Measurements from ENCODE around the gene NCAN. TPM values are rescaled to one million over a fixed set of nuclear protein-coding genes. Genes with fewer than 3 reads are reported as not detected.

Gene NCAN
- total RNA-seq, 1 experiment from 2014 or later: not detected

GRCh38 chr19:19285686-19286085 lies 73.9 kb downstream of the NCAN start:
- Histone ChIP-seq H3K4me2 (ENCODE audit: low read depth, low read length, poor library complexity, severe bottlenecking) (no peak overlapping the region), H3K9me2 (replicated peaks; ENCODE audit: insufficient read depth, low read length) (no peaks in the 10 kb centered on the region), H2AFZ (ENCODE audit: low read length) (no peak overlapping the region), H3K4me3 (ENCODE audit: low read length) (no peak overlapping the region), H3K79me2 (ENCODE audit: low read length) (no peaks in the 10 kb centered on the region), H4K20me1 (ENCODE audit: insufficient read depth, low read depth, low read length) (no peaks in the 10 kb centered on the region), H3K9ac (ENCODE audit: low read length) (no peak overlapping the region), H3K4me1 (ENCODE audit: low read length) (no peaks in the 10 kb centered on the region), H3K27me3 (ENCODE audit: low read length) (no peaks in the 10 kb centered on the region), H3K27ac (ENCODE audit: low read length) (no peak overlapping the region), H3K9me3 (ENCODE audit: low read length) (no peaks in the 10 kb centered on the region), H3K36me3 (ENCODE audit: insufficient read depth, low read length) (peaks cover 15% of the 10 kb centered on the region)
- no peak for DNase-seq

DNA sequence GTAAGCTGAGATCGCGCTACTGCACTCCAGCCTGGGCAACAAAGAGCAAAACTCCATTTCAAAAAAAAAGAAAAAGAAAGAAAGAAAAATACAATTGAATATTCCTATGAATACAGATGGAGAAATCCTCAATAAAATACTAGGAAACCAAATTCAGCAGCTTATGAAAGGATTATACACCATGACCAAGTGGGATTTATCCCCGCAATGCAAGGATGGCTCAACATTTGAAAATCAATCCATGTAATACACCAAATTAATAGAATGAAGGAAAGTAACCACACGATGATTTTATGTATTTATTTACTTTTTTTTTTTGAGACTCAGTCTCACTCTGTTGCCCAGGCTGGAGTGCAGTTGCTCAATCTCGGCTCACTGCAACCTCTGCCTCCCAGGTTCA lies 80.8 kb downstream of the NCAN start:
- H3K36me3 ChIP-seq (ENCODE audit: insufficient read depth, low read length): peaks cover 33% of the 10 kb centered on the region
- 0 out of 2 replicates have a peak, but pooled peaks cover 3% of the 10 kb centered on the region for H3K9me3 ChIP-seq (ENCODE audit: low read length)
- no peak overlapping the region for H2AFZ ChIP-seq (ENCODE audit: low read length)
- H3K27ac ChIP-seq (ENCODE audit: low read length): no peak overlapping the region
- no peaks in the 10 kb centered on the region for H4K20me1 ChIP-seq (ENCODE audit: insufficient read depth, low read depth, low read length)
- H3K4me2 ChIP-seq (ENCODE audit: low read depth, low read length, poor library complexity, severe bottlenecking): no peak overlapping the region
- DNase-seq: no peak
- H3K9ac ChIP-seq (ENCODE audit: low read length): no peak overlapping the region
- no peaks in the 10 kb centered on the region for H3K79me2 ChIP-seq (ENCODE audit: low read length)
- H3K4me3 ChIP-seq (ENCODE audit: low read length): no peak overlapping the region
- no peaks in the 10 kb centered on the region for H3K9me2 ChIP-seq (replicated peaks; ENCODE audit: insufficient read depth, low read length)
- H3K27me3 ChIP-seq (ENCODE audit: low read length): no peaks in the 10 kb centered on the region
- no peaks in the 10 kb centered on the region for H3K4me1 ChIP-seq (ENCODE audit: low read length)

GRCh38 chr19:19294914-19295313 lies 83.2 kb downstream of the NCAN start:
- Histone ChIP-seq H3K9me3 (ENCODE audit: low read length) (0 out of 2 replicates have a peak, but pooled peaks cover 3% of the 10 kb centered on the region), H3K9me2 (replicated peaks; ENCODE audit: insufficient read depth, low read length) (no peaks in the 10 kb centered on the region), H3K79me2 (ENCODE audit: low read length) (no peaks in the 10 kb centered on the region), H3K4me3 (ENCODE audit: low read length) (no peak overlapping the region), H3K9ac (ENCODE audit: low read length) (no peak overlapping the region), H4K20me1 (ENCODE audit: insufficient read depth, low read depth, low read length) (no peaks in the 10 kb centered on the region), H3K4me1 (ENCODE audit: low read length) (no peaks in the 10 kb centered on the region), H3K36me3 (ENCODE audit: insufficient read depth, low read length) (peaks cover 30% of the 10 kb centered on the region), H3K27ac (ENCODE audit: low read length) (no peak overlapping the region), H3K27me3 (ENCODE audit: low read length) (no peaks in the 10 kb centered on the region), H2AFZ (ENCODE audit: low read length) (no peak overlapping the region), H3K4me2 (ENCODE audit: low read depth, low read length, poor library complexity, severe bottlenecking) (no peak overlapping the region)
- no peak for DNase-seq

DNA sequence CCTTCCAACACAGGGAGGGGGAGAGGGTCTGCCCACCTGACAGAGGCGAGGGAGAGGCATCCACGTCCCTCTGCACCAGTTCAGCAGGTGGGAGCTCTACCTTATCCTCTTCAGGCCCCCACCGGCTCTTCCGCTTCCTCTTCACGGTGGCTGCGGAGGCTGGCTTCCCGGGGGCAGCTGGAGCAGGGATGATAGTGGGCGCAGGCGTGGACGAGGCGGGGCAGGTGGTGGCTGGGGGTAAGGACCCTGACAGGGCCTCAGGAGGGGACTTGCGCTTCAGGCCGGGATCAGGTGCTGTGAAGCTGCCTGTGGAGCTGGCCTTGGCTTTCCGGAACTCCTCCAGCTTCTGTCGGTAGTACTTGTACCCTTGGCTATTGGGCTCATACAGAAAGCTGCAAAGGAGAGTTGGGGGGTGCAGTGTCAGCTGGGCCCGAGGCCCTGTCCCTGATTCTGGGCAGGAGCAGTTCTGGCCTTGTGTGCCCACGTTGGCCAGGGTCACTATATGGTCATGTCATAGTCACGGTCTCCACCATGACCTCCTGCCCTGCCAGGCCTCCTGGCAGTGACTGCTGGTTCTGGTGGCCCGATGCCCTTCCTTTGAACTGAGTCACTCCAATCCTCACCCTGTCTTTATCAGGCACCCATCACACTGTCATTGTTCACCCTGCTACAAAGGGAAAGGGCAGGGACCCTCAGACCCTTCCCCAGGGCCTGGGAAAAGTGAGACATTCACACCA lies 85.4 kb downstream of the NCAN start:
- Histone ChIP-seq H3K9ac (ENCODE audit: low read length) (no peak overlapping the region), H3K36me3 (ENCODE audit: insufficient read depth, low read length) (peaks cover 28% of the 10 kb centered on the region), H3K4me2 (ENCODE audit: low read depth, low read length, poor library complexity, severe bottlenecking) (no peak overlapping the region), H4K20me1 (ENCODE audit: insufficient read depth, low read depth, low read length) (no peaks in the 10 kb centered on the region), H3K9me3 (ENCODE audit: low read length) (0 out of 2 replicates have a peak, but pooled peaks cover 3% of the 10 kb centered on the region), H3K4me1 (ENCODE audit: low read length) (no peaks in the 10 kb centered on the region), H2AFZ (ENCODE audit: low read length) (no peak overlapping the region), H3K9me2 (replicated peaks; ENCODE audit: insufficient read depth, low read length) (no peaks in the 10 kb centered on the region), H3K4me3 (ENCODE audit: low read length) (no peak overlapping the region), H3K27me3 (ENCODE audit: low read length) (no peaks in the 10 kb centered on the region), H3K79me2 (ENCODE audit: low read length) (no peaks in the 10 kb centered on the region), H3K27ac (ENCODE audit: low read length) (no peak overlapping the region)
- DNase-seq: no peak

GRCh38 chr19:19297759-19298158 lies 86.0 kb downstream of the NCAN start:
- Histone ChIP-seq H3K79me2 (ENCODE audit: low read length) (no peaks in the 10 kb centered on the region), H3K9me3 (ENCODE audit: low read length) (0 out of 2 replicates have a peak, but pooled peaks cover 3% of the 10 kb centered on the region), H3K4me1 (ENCODE audit: low read length) (no peaks in the 10 kb centered on the region), H3K27ac (ENCODE audit: low read length) (no peak overlapping the region), H3K9me2 (replicated peaks; ENCODE audit: insufficient read depth, low read length) (no peaks in the 10 kb centered on the region), H3K27me3 (ENCODE audit: low read length) (no peaks in the 10 kb centered on the region), H4K20me1 (ENCODE audit: insufficient read depth, low read depth, low read length) (no peaks in the 10 kb centered on the region), H3K9ac (ENCODE audit: low read length) (no peak overlapping the region), H3K4me3 (ENCODE audit: low read length) (no peak overlapping the region), H2AFZ (ENCODE audit: low read length) (no peak overlapping the region), H3K4me2 (ENCODE audit: low read depth, low read length, poor library complexity, severe bottlenecking) (no peak overlapping the region), H3K36me3 (ENCODE audit: insufficient read depth, low read length) (peaks cover 22% of the 10 kb centered on the region)
- no peak for DNase-seq

DNA sequence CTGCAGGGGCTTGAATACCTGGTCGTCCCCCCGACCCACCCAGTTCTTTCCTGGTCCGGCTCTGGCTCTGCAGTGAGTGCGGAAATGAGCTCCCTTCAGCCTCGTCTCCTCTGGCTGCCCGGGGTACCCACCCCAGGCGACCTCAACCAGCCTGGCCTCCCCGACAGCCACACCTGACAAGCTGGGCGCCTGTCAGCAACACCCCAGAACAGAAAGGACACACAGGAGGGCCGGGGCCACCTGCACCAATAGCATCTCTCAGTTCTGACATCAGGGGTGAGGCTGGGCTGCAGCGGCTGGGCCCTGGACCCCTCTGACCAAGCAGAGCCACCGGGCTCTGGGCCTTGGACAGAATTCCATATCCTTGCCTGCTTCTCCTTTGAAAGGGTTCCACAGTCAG lies 88.9 kb downstream of the NCAN start:
- Histone ChIP-seq H3K4me1 (ENCODE audit: low read length) (no peaks in the 10 kb centered on the region), H3K4me3 (ENCODE audit: low read length) (no peak overlapping the region), H3K9me2 (replicated peaks; ENCODE audit: insufficient read depth, low read length) (no peaks in the 10 kb centered on the region), H3K4me2 (ENCODE audit: low read depth, low read length, poor library complexity, severe bottlenecking) (no peak overlapping the region), H3K9ac (ENCODE audit: low read length) (no peak overlapping the region), H3K27ac (ENCODE audit: low read length) (no peak overlapping the region), H2AFZ (ENCODE audit: low read length) (no peak overlapping the region), H3K27me3 (ENCODE audit: low read length) (no peaks in the 10 kb centered on the region), H3K9me3 (ENCODE audit: low read length) (no peaks in the 10 kb centered on the region), H4K20me1 (ENCODE audit: insufficient read depth, low read depth, low read length) (no peaks in the 10 kb centered on the region), H3K36me3 (ENCODE audit: insufficient read depth, low read length) (no peaks in the 10 kb centered on the region; the same call in 1 of the 2 replicates), H3K79me2 (ENCODE audit: low read length) (no peaks in the 10 kb centered on the region)
- no peak for DNase-seq

Small RNAs within 50 kb of the gene (small RNA-seq; reads per million reads assigned to genes)
- gene RNU6-1028P: not detected

Other genes starting within 250 kb of the NCAN start
- 71.7 and 74.1 TPM in 2 replicates for gene SUGP2, start 178.4 kb upstream of the NCAN start, total RNA-seq (2014; rRNA removed; shearing (Covaris generic); ENCODE audit: low replicate concordance)
- gene ARMC6, start 178.4 kb upstream of the NCAN start, total RNA-seq (2014; rRNA removed; shearing (Covaris generic); ENCODE audit: low replicate concordance): 25.1 and 43.6 TPM in 2 replicates
- 4.5 and 6.2 TPM in 2 replicates for gene SLC25A42, start 148.0 kb upstream of the NCAN start, total RNA-seq (2014; rRNA removed; shearing (Covaris generic); ENCODE audit: low replicate concordance)
- 24.9 and 58.5 TPM in 2 replicates for gene TMEM161A, start 73.5 kb upstream of the NCAN start, total RNA-seq (2014; rRNA removed; shearing (Covaris generic); ENCODE audit: low replicate concordance)
- 395 and 679 TPM in 2 replicates for gene MEF2B, start 41.7 kb upstream of the NCAN start, total RNA-seq (2014; rRNA removed; shearing (Covaris generic); ENCODE audit: low replicate concordance)
- 6.6 and 12.3 TPM in 2 replicates for gene BORCS8, start 19.8 kb upstream of the NCAN start, total RNA-seq (2014; rRNA removed; shearing (Covaris generic); ENCODE audit: low replicate concordance)
- gene RFXANK, start 19.7 kb upstream of the NCAN start, total RNA-seq (2014; rRNA removed; shearing (Covaris generic); ENCODE audit: low replicate concordance): 170 and 176 TPM in 2 replicates
- gene NR2C2AP, start 8.5 kb upstream of the NCAN start, total RNA-seq (2014; rRNA removed; shearing (Covaris generic); ENCODE audit: low replicate concordance): 6.9 and 21.4 TPM in 2 replicates
- gene TM6SF2, start 61.3 kb downstream of the NCAN start, total RNA-seq (2014; rRNA removed; shearing (Covaris generic); ENCODE audit: low replicate concordance): not detected in 2 replicates
- 21.4 and 49.5 TPM in 2 replicates for gene SUGP1, start 108.6 kb downstream of the NCAN start, total RNA-seq (2014; rRNA removed; shearing (Covaris generic); ENCODE audit: low replicate concordance)
- 37.3 and 44.6 TPM in 2 replicates for gene MAU2, start 108.9 kb downstream of the NCAN start, total RNA-seq (2014; rRNA removed; shearing (Covaris generic); ENCODE audit: low replicate concordance)
- 38.4 and 63.4 TPM in 2 replicates for gene GATAD2A, start 193.7 kb downstream of the NCAN start, total RNA-seq (2014; rRNA removed; shearing (Covaris generic); ENCODE audit: low replicate concordance)